ENCODE measurements around the gene DLK1.

- no peak for TF ChIP-seq CTCF (IDR thresholded peaks at IDR 0.05)
- TF ChIP-seq MAZ (IDR thresholded peaks at IDR 0.05; ENCODE audit: borderline replicate concordance, low read depth, low read length): no peak
- TF ChIP-seq EP300 (IDR thresholded peaks at IDR 0.05): no peak
- no peak for TF ChIP-seq KDM5A (IDR thresholded peaks at IDR 0.05)
- TF ChIP-seq POLR2A (IDR thresholded peaks at IDR 0.05; ENCODE audit: low read length): no peak
- no peak for TF ChIP-seq RCOR1 (IDR thresholded peaks at IDR 0.05; ENCODE audit: low read depth, low read length)
- no peak for TF ChIP-seq RAD21 (conservative IDR thresholded peaks at IDR 0.05 in 1 of 2, IDR thresholded peaks at IDR 0.05 in 1 of 2)
- no peak for TF ChIP-seq TP53 (CRISPR knock-in tag; IDR thresholded peaks at IDR 0.05)
- TF ChIP-seq CHD2 (IDR thresholded peaks at IDR 0.05; ENCODE audit: low read length, partially characterized antibody): no peak
- TF ChIP-seq FOSB (CRISPR knock-in tag; IDR thresholded peaks at IDR 0.05): no peak
- no peak for TF ChIP-seq BHLHE40 (IDR thresholded peaks at IDR 0.05; ENCODE audit: low read depth, low read length)
- no peak for TF ChIP-seq MAX (IDR thresholded peaks at IDR 0.05)
- no peak for TF ChIP-seq PBX3 (IDR thresholded peaks at IDR 0.05)
- TF ChIP-seq RARB (CRISPR knock-in tag; IDR thresholded peaks at IDR 0.05): no peak
Observed at GRCh38 chr14:100748944-100749343, 22.3 kb downstream of the DLK1 start.

Data from A549 (cell line).